ENCODE data around the gene MTA3. TPM values are rescaled to one million over a fixed set of nuclear protein-coding genes. Genes with fewer than 3 reads are reported as not detected.
A peak's percentile ranks its signal among the peaks of the same experiment; 100 is the strongest.

Gene MTA3
- total and polyA plus RNA-seq, 2 of the 8 experiments (the other 6 are each of a cell fraction or from before 2014, with no cell fraction given) = 125 to 184 TPM

GRCh38 chr2:42554392-42554791 lies 14.0 kb upstream of the MTA3 start:
- H4K20me1 ChIP-seq (replicated peaks in 1 of 2; ENCODE audit: control insufficient read depth in 1 of 2, insufficient read depth in 2 of 2, low read length in 2 of 2) = no peaks in the 10 kb centered on the region
- H4K8ac ChIP-seq (ENCODE audit: extremely low read depth, insufficient read depth, low read length) = no peak overlapping the region
- H3K27me3 ChIP-seq (replicated peaks in 1 of 4; ENCODE audit: control insufficient read depth in 3 of 4, extremely low read depth in 1 of 4, insufficient read depth in 3 of 4, low read length in 3 of 4) = no peaks in the 10 kb centered on the region
- peak overlapping the region; percentile 71; the same call in 1 of the 2 replicates for H3K18ac ChIP-seq (ENCODE audit: extremely low read depth, low read length)
- POLR2A ChIA-PET (ENCODE audit: partially characterized antibody) = interaction anchor here (0.7 to 1.8 kb wide), 7 partner anchors 8 to 60 kb away, joined by 4 to 9 read pairs (median 5); partner anchors contain the start of gene KCNG3
- H2AK5ac ChIP-seq (ENCODE audit: low read depth, low read length) = peak overlapping the region; percentile 1; the same call in 1 of the 2 replicates
- H3K9me3 ChIP-seq (ENCODE audit: insufficient read depth in 2 of 2, low read depth in 1 of 2, low read length in 1 of 2) = no peaks in the 10 kb centered on the region
- H4K5ac ChIP-seq (ENCODE audit: insufficient read length, low read depth, low read length) = peak overlapping the region; percentile 95
- peak; percentile 84 for FAIRE-seq
- no peak overlapping the region for H2AFZ ChIP-seq (ENCODE audit: low read length)
- H3K56ac ChIP-seq (replicated peaks; ENCODE audit: insufficient read length, low read depth, low read length) = no peak overlapping the region
- no peak overlapping the region for H2BK15ac ChIP-seq (ENCODE audit: low read length)
- no peaks in the 10 kb centered on the region; the same call in 1 of the 2 replicates for H3K23me2 ChIP-seq (ENCODE audit: low read depth, low read length)
- no peak for DNase-seq (ENCODE audit: low read depth in 1 of 2, low spot score in 2 of 2)
- H3K4me1 ChIP-seq (replicated peaks in 1 of 4; ENCODE audit: control insufficient read depth in 3 of 4, insufficient read depth in 4 of 4, low read length in 3 of 4) = peaks cover 3 to 27% (median 12%) of the 10 kb centered on the region in 4 experiments
- H4K91ac ChIP-seq (replicated peaks; ENCODE audit: insufficient read length, low read length) = no peak overlapping the region
- H3K9ac ChIP-seq (replicated peaks in 1 of 4; ENCODE audit: extremely low read depth in 1 of 4, low read depth in 3 of 4, low read length in 3 of 4) = no peak overlapping the region
- H3K79me1 ChIP-seq (ENCODE audit: low read depth, low read length) = no peaks in the 10 kb centered on the region; the same call in 1 of the 2 replicates
- peak overlapping the region; percentile 52 to 74 for H3K4me2 ChIP-seq (ENCODE audit: insufficient read depth in 1 of 2, low read depth in 2 of 2, low read length in 2 of 2)
- no peak overlapping the region for H3K14ac ChIP-seq (ENCODE audit: insufficient read length)
- no peaks in the 10 kb centered on the region for H3K36me3 ChIP-seq (ENCODE audit: control insufficient read depth in 2 of 4, insufficient read depth in 4 of 4, low read length in 3 of 4)
- no peak overlapping the region for H3K4ac ChIP-seq (replicated peaks; ENCODE audit: insufficient read length, low read depth, low read length)
- H3K4me3 ChIP-seq (ENCODE audit: extremely low read depth in 1 of 4, insufficient read depth in 2 of 4, low read depth in 3 of 4, low read length in 4 of 4) = peak overlapping the region in 1 of 4 experiments; percentile 44; a peak in 2 of 8 replicates
- CTCF ChIA-PET (ENCODE audit: partially characterized antibody) = interaction anchor here (0.7 to 2.1 kb wide), 4 partner anchors 7 to 58 kb away, joined by 3 to 10 read pairs (median 6); no protein-coding TSS in a partner anchor
- H2BK120ac ChIP-seq (replicated peaks; ENCODE audit: low read depth, low read length) = peak overlapping the region; percentile 22
- H3K27ac ChIP-seq (ENCODE audit: low read depth, low read length) = no peak overlapping the region
- peak overlapping the region; percentile 9; the same call in 1 of the 2 replicates for H2BK20ac ChIP-seq (ENCODE audit: low read length)
- 14% methylated on average over 1 of the region's 1 CpG; no CpG with 5 or more reads in 1 of the 2 experiments for WGBS, 2 experiments (ENCODE audit: extremely low coverage in 1 of 2, insufficient coverage in 1 of 2, insufficient read length in 1 of 2, insufficient replicate concordance in 2 of 2, low coverage in 1 of 2, low lambda C conversion rate in 2 of 2, missing lambda C conversion rate in 1 of 2)
- no peak overlapping the region for H3K23ac ChIP-seq (ENCODE audit: insufficient read length)
- peak overlapping the region; percentile 67; the same call in 1 of the 2 replicates for H2BK5ac ChIP-seq (ENCODE audit: low read depth, low read length)
- H3K79me2 ChIP-seq (ENCODE audit: control insufficient read depth in 1 of 2, insufficient read depth in 2 of 2, low read length in 2 of 2) = no peaks in the 10 kb centered on the region; a peak in 1 of 4 replicates
- H2BK12ac ChIP-seq (ENCODE audit: low read depth, low read length) = peak overlapping the region; percentile 10; the same call in 1 of the 2 replicates
- TF ChIP-seq YY1 (IDR thresholded peaks at IDR 0.05; ENCODE audit: low read depth, low read length) = no peak
- no peak for TF ChIP-seq SRF (IDR thresholded peaks at IDR 0.05; ENCODE audit: low read depth, low read length)
- TF ChIP-seq, protein P1, sequence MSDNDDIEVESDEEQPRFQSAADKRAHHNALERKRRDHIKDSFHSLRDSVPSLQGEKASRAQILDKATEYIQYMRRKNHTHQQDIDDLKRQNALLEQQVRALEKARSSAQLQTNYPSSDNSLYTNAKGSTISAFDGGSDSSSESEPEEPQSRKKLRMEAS (IDR thresholded peaks at IDR 0.05) = peak; percentile 18; the same call in 1 of the 2 replicates
- no peak for TF ChIP-seq JUND (IDR thresholded peaks at IDR 0.05; ENCODE audit: low read length)
- no peak for TF ChIP-seq CTBP2 (IDR thresholded peaks at IDR 0.05; ENCODE audit: borderline replicate concordance, insufficient read depth, insufficient read length, low read length)
- TF ChIP-seq CREB1 (IDR thresholded peaks at IDR 0.05) = no peak
- no peak for TF ChIP-seq EZH2 (IDR thresholded peaks at IDR 0.05; ENCODE audit: low read depth, low read length, severe bottlenecking)
- TF ChIP-seq TCF12 (IDR thresholded peaks at IDR 0.05; ENCODE audit: low read depth, low read length) = peak; percentile 85; the same call in 1 of the 2 replicates
- TF ChIP-seq NRF1 (IDR thresholded peaks at IDR 0.05; ENCODE audit: low read depth, low read length) = no peak
- no peak for TF ChIP-seq CTCF (IDR thresholded peaks at IDR 0.05; ENCODE audit: control extremely low read depth in 1 of 3, insufficient read depth in 1 of 3, low read depth in 1 of 3, low read length in 3 of 3)
- TF ChIP-seq SP4 (IDR thresholded peaks at IDR 0.05; ENCODE audit: low read length) = 0 out of 2 replicates have a peak, but pooled peaks have one; percentile 40

Measured in H1 (cell line).